Fibroblast of pulmonary artery (primary cell): ENCODE data around the gene PAX3.

Source experiments
- DNase-seq: peaks from one replicate; pipeline ENCODE4 v3.0.0-alpha.2; 2010; ENCODE audit warnings: low read depth
- H3K4me3 ChIP-seq: replicated peaks from 2 replicates; pipeline ENCODE4 v1.5.1; 2011; ENCODE audit warnings: low read depth, mild to moderate bottlenecking, control low read depth, low read length, moderate library complexity
- CTCF ChIP-seq: IDR thresholded peaks from 2 replicates; pipeline ENCODE4 v1.5.1; 2011; ENCODE audit warnings: mild to moderate bottlenecking, control low read depth, low read length, inconsistent platforms; ENCODE audit errors: missing control alignments

The PAX3 gene

GRCh38 chr2:222332116-222332515 lies 33.3 kb upstream of the PAX3 start:
- H3K4me3 ChIP-seq: no peak overlapping the region
- TF ChIP-seq CTCF: no peak
- DNase-seq: no peak

- no peak for TF ChIP-seq CTCF
- DNase-seq: no peak
- H3K4me3 ChIP-seq: no peak overlapping the region
Measured at GRCh38 chr2:222330910-222331309, 32.1 kb upstream of the PAX3 start.

- DNase-seq: no peak
- no peak for TF ChIP-seq CTCF
- no peak overlapping the region for H3K4me3 ChIP-seq
Measured at GRCh38 chr2:222322236-222322635, 23.4 kb upstream of the PAX3 start.

GRCh38 chr2:222320436-222321395 lies 21.9 kb upstream of the PAX3 start:
- DNase-seq: no peak
- peak overlapping the region; percentile 51 for H3K4me3 ChIP-seq
- TF ChIP-seq CTCF: no peak

- H3K4me3 ChIP-seq: peak overlapping the region; percentile 51
- no peak for TF ChIP-seq CTCF
- no peak for DNase-seq
Measured at GRCh38 chr2:222319586-222320435, 21.0 kb upstream of the PAX3 start.

GRCh38 chr2:222318712-222319585 lies 20.2 kb upstream of the PAX3 start:
- no peak for TF ChIP-seq CTCF
- DNase-seq: peak; percentile 54
- peak overlapping the region; percentile 51 for H3K4me3 ChIP-seq
